SU-DHL-6 (cell line): Measurements from ENCODE around the gene TMEM225.

Experiments used
- CTCF ChIP-seq: fragments of 200-600 bp; sonication (generic); IDR thresholded peaks from one replicate; pipeline ENCODE4 v1.5.1; 2017; ENCODE audit warnings: antibody characterized with exemption, mild to moderate bottlenecking, low read length, moderate library complexity; ENCODE audit not compliant: insufficient read depth, poor library complexity, severe bottlenecking
- EZH2phosphoT487 ChIP-seq: fragments of 200-600 bp; sonication (generic), shearing (Covaris generic); conservative IDR thresholded peaks from 2 replicates; pipeline ENCODE4 v1.6.1; 2018; ENCODE audit warnings: mild to moderate bottlenecking, antibody characterized with exemption, low read length, moderate library complexity, mixed read lengths

DNA sequence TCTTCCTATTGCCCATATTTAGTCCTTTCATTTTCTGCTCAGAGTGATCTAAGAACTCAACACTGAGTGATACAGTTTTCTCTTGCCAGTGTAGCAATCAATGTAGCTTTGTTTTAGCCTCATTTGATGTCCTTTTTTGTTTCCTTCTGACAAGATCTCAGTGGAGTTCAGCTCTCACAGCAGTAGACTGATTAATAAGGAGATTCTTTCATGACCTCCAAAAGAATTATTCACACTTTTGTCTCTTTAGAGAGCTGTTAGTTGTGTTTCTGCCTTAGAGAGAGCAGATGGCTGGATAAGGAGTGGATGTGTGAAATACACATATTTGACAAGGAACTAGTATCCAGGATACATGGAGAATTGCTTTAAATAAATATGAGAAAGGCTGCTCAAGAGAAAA is 6.6 kb upstream of the TMEM225 start:
- no peak for TF ChIP-seq CTCF
- TF ChIP-seq EZH2phosphoT487: no peak
